ENCODE results near the gene ADGRB3.

ADGRB3 gene

GRCh38 chr6:69238067-69238466, 603.0 kb downstream of the ADGRB3 start:
- TF ChIP-seq FOXP2 (optimal IDR thresholded peaks at IDR 0.05; ENCODE audit: control extremely low read depth, extremely low read length, insufficient read depth) (no peak), POLR2AphosphoS5 (IDR thresholded peaks at IDR 0.05; ENCODE audit: borderline replicate concordance, low read depth, low read length) (no peak), EZH2 (IDR thresholded peaks at IDR 0.05) (no peak)
- no peak overlapping the region for H3K27ac ChIP-seq
- H3K36me3 ChIP-seq (ENCODE audit: insufficient read depth, low read length): no peaks in the 10 kb centered on the region
- no peak overlapping the region for H3K9ac ChIP-seq (ENCODE audit: insufficient read length)
- no peak for DNase-seq (ENCODE audit: low read depth, low spot score)
- H3K9me3 ChIP-seq (ENCODE audit: low read depth, low read length): no peaks in the 10 kb centered on the region
- no peak overlapping the region for H3K4me3 ChIP-seq

GRCh38 chr6:69246983-69247382, 611.9 kb downstream of the ADGRB3 start:
- DNase-seq (ENCODE audit: low read depth, low spot score): no peak
- H3K4me3 ChIP-seq: no peak overlapping the region
- H3K27ac ChIP-seq: no peak overlapping the region
- H3K36me3 ChIP-seq (ENCODE audit: insufficient read depth, low read length): no peaks in the 10 kb centered on the region
- H3K9ac ChIP-seq (ENCODE audit: insufficient read length): no peak overlapping the region
- H3K9me3 ChIP-seq (ENCODE audit: low read depth, low read length): no peaks in the 10 kb centered on the region
- TF ChIP-seq EZH2 (IDR thresholded peaks at IDR 0.05) (no peak), POLR2AphosphoS5 (IDR thresholded peaks at IDR 0.05; ENCODE audit: borderline replicate concordance, low read depth, low read length) (no peak), FOXP2 (optimal IDR thresholded peaks at IDR 0.05; ENCODE audit: control extremely low read depth, extremely low read length, insufficient read depth) (no peak)

- Histone ChIP-seq H3K4me3 (no peak overlapping the region), H3K27ac (no peak overlapping the region), H3K9ac (ENCODE audit: insufficient read length) (no peak overlapping the region), H3K9me3 (ENCODE audit: low read depth, low read length) (no peaks in the 10 kb centered on the region), H3K36me3 (ENCODE audit: insufficient read depth, low read length) (no peaks in the 10 kb centered on the region)
- TF ChIP-seq POLR2AphosphoS5 (IDR thresholded peaks at IDR 0.05; ENCODE audit: borderline replicate concordance, low read depth, low read length) (no peak), FOXP2 (optimal IDR thresholded peaks at IDR 0.05; ENCODE audit: control extremely low read depth, extremely low read length, insufficient read depth) (no peak), EZH2 (IDR thresholded peaks at IDR 0.05) (no peak)
- no peak for DNase-seq (ENCODE audit: low read depth, low spot score)
These were observed 625.9 kb downstream of the ADGRB3 start for GRCh38 chr6:69261010-69261409.

- Histone ChIP-seq H3K27ac (no peak overlapping the region), H3K9me3 (ENCODE audit: low read depth, low read length) (no peaks in the 10 kb centered on the region), H3K9ac (ENCODE audit: insufficient read length) (no peak overlapping the region), H3K36me3 (ENCODE audit: insufficient read depth, low read length) (no peaks in the 10 kb centered on the region), H3K4me3 (no peak overlapping the region)
- TF ChIP-seq EZH2 (IDR thresholded peaks at IDR 0.05) (no peak), POLR2AphosphoS5 (IDR thresholded peaks at IDR 0.05; ENCODE audit: borderline replicate concordance, low read depth, low read length) (no peak), FOXP2 (optimal IDR thresholded peaks at IDR 0.05; ENCODE audit: control extremely low read depth, extremely low read length, insufficient read depth) (no peak)
- no peak for DNase-seq (ENCODE audit: low read depth, low spot score)
These were observed 628.2 kb downstream of the ADGRB3 start for GRCh38 chr6:69263297-69263696.

GRCh38 chr6:69265090-69265489, 630.0 kb downstream of the ADGRB3 start:
- Histone ChIP-seq H3K36me3 (ENCODE audit: insufficient read depth, low read length) (no peaks in the 10 kb centered on the region), H3K9ac (ENCODE audit: insufficient read length) (no peak overlapping the region), H3K27ac (no peak overlapping the region), H3K9me3 (ENCODE audit: low read depth, low read length) (no peaks in the 10 kb centered on the region), H3K4me3 (no peak overlapping the region)
- no peak for TF ChIP-seq EZH2 (IDR thresholded peaks at IDR 0.05)
- TF ChIP-seq FOXP2 (optimal IDR thresholded peaks at IDR 0.05; ENCODE audit: control extremely low read depth, extremely low read length, insufficient read depth): no peak
- TF ChIP-seq POLR2AphosphoS5 (IDR thresholded peaks at IDR 0.05; ENCODE audit: borderline replicate concordance, low read depth, low read length): no peak
- no peak for DNase-seq (ENCODE audit: low read depth, low spot score)

- Histone ChIP-seq H3K27ac (no peak overlapping the region), H3K9me3 (ENCODE audit: low read depth, low read length) (no peaks in the 10 kb centered on the region), H3K36me3 (ENCODE audit: insufficient read depth, low read length) (no peaks in the 10 kb centered on the region), H3K4me3 (no peak overlapping the region), H3K9ac (ENCODE audit: insufficient read length) (no peak overlapping the region)
- no peak for TF ChIP-seq EZH2 (IDR thresholded peaks at IDR 0.05)
- TF ChIP-seq POLR2AphosphoS5 (IDR thresholded peaks at IDR 0.05; ENCODE audit: borderline replicate concordance, low read depth, low read length): no peak
- no peak for DNase-seq (ENCODE audit: low read depth, low spot score)
These were observed 630.6 kb downstream of the ADGRB3 start for GRCh38 chr6:69265706-69266105.

GRCh38 chr6:69276204-69276603, 641.1 kb downstream of the ADGRB3 start:
- peak; percentile 77 for DNase-seq (ENCODE audit: low read depth, low spot score)
- H3K27ac ChIP-seq: peak overlapping the region; percentile 89
- no peaks in the 10 kb centered on the region for H3K9me3 ChIP-seq (ENCODE audit: low read depth, low read length)
- H3K9ac ChIP-seq (ENCODE audit: insufficient read length): no peak overlapping the region
- peak overlapping the region; percentile 47 for H3K4me3 ChIP-seq
- TF ChIP-seq POLR2AphosphoS5 (IDR thresholded peaks at IDR 0.05; ENCODE audit: borderline replicate concordance, low read depth, low read length) (peak; percentile 54; the same call in 1 of the 2 replicates), EZH2 (IDR thresholded peaks at IDR 0.05) (no peak), FOXP2 (optimal IDR thresholded peaks at IDR 0.05; ENCODE audit: control extremely low read depth, extremely low read length, insufficient read depth) (peak; percentile 32)
- H3K36me3 ChIP-seq (ENCODE audit: insufficient read depth, low read length): no peaks in the 10 kb centered on the region

GRCh38 chr6:69279805-69280204, 644.7 kb downstream of the ADGRB3 start:
- Histone ChIP-seq H3K9me3 (ENCODE audit: low read depth, low read length) (no peaks in the 10 kb centered on the region), H3K36me3 (ENCODE audit: insufficient read depth, low read length) (no peaks in the 10 kb centered on the region), H3K4me3 (no peak overlapping the region), H3K9ac (ENCODE audit: insufficient read length) (no peak overlapping the region), H3K27ac (no peak overlapping the region)
- TF ChIP-seq EZH2 (IDR thresholded peaks at IDR 0.05) (no peak), POLR2AphosphoS5 (IDR thresholded peaks at IDR 0.05; ENCODE audit: borderline replicate concordance, low read depth, low read length) (no peak), FOXP2 (optimal IDR thresholded peaks at IDR 0.05; ENCODE audit: control extremely low read depth, extremely low read length, insufficient read depth) (no peak)
- no peak for DNase-seq (ENCODE audit: low read depth, low spot score)

GRCh38 chr6:69280858-69281257, 645.8 kb downstream of the ADGRB3 start:
- no peak for DNase-seq (ENCODE audit: low read depth, low spot score)
- Histone ChIP-seq H3K36me3 (ENCODE audit: insufficient read depth, low read length) (no peaks in the 10 kb centered on the region), H3K27ac (no peak overlapping the region), H3K9me3 (ENCODE audit: low read depth, low read length) (no peaks in the 10 kb centered on the region), H3K9ac (ENCODE audit: insufficient read length) (no peak overlapping the region), H3K4me3 (no peak overlapping the region)
- no peak for TF ChIP-seq FOXP2 (optimal IDR thresholded peaks at IDR 0.05; ENCODE audit: control extremely low read depth, extremely low read length, insufficient read depth)

Data from SK-N-MC (cell line).